ENCODE results near the gene RTTN. TPM values are rescaled to one million over a fixed set of nuclear protein-coding genes. Genes with fewer than 3 reads are reported as not detected.
A peak's percentile ranks its signal among the peaks of the same experiment; 100 is the strongest.
"Not testable (repeated sequence)": the region's sequence is repeated elsewhere in the genome, so short reads cannot be mapped to it uniquely, and the experiment has no call there.

Gene RTTN
- total RNA-seq, 2 donors from 2014 or later: 21.8 to 73.7 TPM

GRCh38 chr18:70121842-70122241 is 83.6 kb downstream of the RTTN start:
- DNase-seq (ENCODE audit: low spot score): no peak
- Mint-ChIP-seq H3K4me3 (no peak overlapping the region), H3K27ac (no peak overlapping the region), H3K9me3 (no peaks in the 10 kb centered on the region), H3K36me3 (peaks cover 18% of the 10 kb centered on the region), H3K27me3 (no peaks in the 10 kb centered on the region), H3K4me1 (ENCODE audit: low read depth in 2 of 2) (no peaks in the 10 kb centered on the region)
- no peak for ATAC-seq

- H3K27ac Mint-ChIP-seq: no peak overlapping the region
- DNase-seq (ENCODE audit: low spot score) (no peak), ATAC-seq (no peak)
- H3K9me3 Mint-ChIP-seq: no peaks in the 10 kb centered on the region
- no peak overlapping the region for H3K4me3 Mint-ChIP-seq
- peaks cover 3 to 6% of the 10 kb centered on the region in 2 donors for H3K4me1 Mint-ChIP-seq (ENCODE audit: low read depth in 2 of 2)
- peaks cover 27% of the 10 kb centered on the region for H3K36me3 Mint-ChIP-seq
- H3K27me3 Mint-ChIP-seq: no peaks in the 10 kb centered on the region
Measured at GRCh38 chr18:70116949-70117348, 88.5 kb downstream of the RTTN start.

- Mint-ChIP-seq H3K36me3 (peaks cover 29% of the 10 kb centered on the region), H3K4me1 (ENCODE audit: low read depth in 2 of 2) (peaks cover 3 to 6% of the 10 kb centered on the region in 2 donors), H3K27me3 (no peaks in the 10 kb centered on the region), H3K4me3 (no peak overlapping the region), H3K9me3 (no peaks in the 10 kb centered on the region), H3K27ac (no peak overlapping the region)
- no peak for DNase-seq (ENCODE audit: low spot score)
- no peak for ATAC-seq
Measured at GRCh38 chr18:70113511-70113910, 92.0 kb downstream of the RTTN start.

GRCh38 chr18:70110678-70111077 is 94.8 kb downstream of the RTTN start:
- Mint-ChIP-seq H3K4me1 (ENCODE audit: low read depth in 2 of 2) (peaks cover 3 to 6% of the 10 kb centered on the region in 2 donors), H3K4me3 (no peak overlapping the region), H3K27ac (no peak overlapping the region), H3K27me3 (no peaks in the 10 kb centered on the region), H3K36me3 (peaks cover 24% of the 10 kb centered on the region), H3K9me3 (no peaks in the 10 kb centered on the region)
- no peak for DNase-seq (ENCODE audit: low spot score)
- ATAC-seq: no peak

- Mint-ChIP-seq H3K4me1 (ENCODE audit: low read depth in 2 of 2) (no peaks in the 10 kb centered on the region), H3K27me3 (no peaks in the 10 kb centered on the region), H3K36me3 (peaks cover 24% of the 10 kb centered on the region), H3K9me3 (no peaks in the 10 kb centered on the region), H3K4me3 (no peak overlapping the region), H3K27ac (no peak overlapping the region)
- DNase-seq (ENCODE audit: low spot score) (no peak), ATAC-seq (no peak)
Measured at GRCh38 chr18:70107091-70107490, 98.4 kb downstream of the RTTN start.

- H3K4me3 Mint-ChIP-seq; H3K4me1 Mint-ChIP-seq (ENCODE audit: low read depth in 2 of 2); ATAC-seq; H3K9me3 Mint-ChIP-seq; H3K27me3 Mint-ChIP-seq; H3K27ac Mint-ChIP-seq; DNase-seq (ENCODE audit: low spot score): not testable (repeated sequence)
- peaks cover 40% of the 10 kb centered on the region for H3K36me3 Mint-ChIP-seq
Measured at GRCh38 chr18:70102854-70103253, 102.6 kb downstream of the RTTN start.

GRCh38 chr18:70089858-70090257 is 115.6 kb downstream of the RTTN start:
- no peak overlapping the region for H3K27ac Mint-ChIP-seq
- no peak for DNase-seq (ENCODE audit: low spot score)

GRCh38 chr18:70086085-70086484 is 119.4 kb downstream of the RTTN start:
- ATAC-seq (no peak), DNase-seq (ENCODE audit: low spot score) (no peak)
- peak overlapping the region in 1 of 2 donors; percentile 35 for H3K27ac Mint-ChIP-seq
- H3K9me3 Mint-ChIP-seq: no peaks in the 10 kb centered on the region
- H3K4me1 Mint-ChIP-seq (ENCODE audit: low read depth in 2 of 2): peaks cover 0 to 4% of the 10 kb centered on the region in 2 donors
- H3K27me3 Mint-ChIP-seq: no peaks in the 10 kb centered on the region
- H3K4me3 Mint-ChIP-seq: no peak overlapping the region
- no peaks in the 10 kb centered on the region for H3K36me3 Mint-ChIP-seq

More at GRCh38 chr18:70089858-70090257, 115.6 kb downstream of the RTTN start:
- Mint-ChIP-seq H3K27me3 (no peaks in the 10 kb centered on the region), H3K36me3 (no peaks in the 10 kb centered on the region), H3K4me1 (ENCODE audit: low read depth in 2 of 2) (peaks cover 0 to 4% of the 10 kb centered on the region in 2 donors), H3K9me3 (peaks cover 6% of the 10 kb centered on the region), H3K4me3 (no peak overlapping the region)
- ATAC-seq: no peak

- ATAC-seq (no peak), DNase-seq (ENCODE audit: low spot score) (no peak)
- peaks cover 0 to 4% of the 10 kb centered on the region in 2 donors for H3K4me1 Mint-ChIP-seq (ENCODE audit: low read depth in 2 of 2)
- peak overlapping the region in 1 of 2 donors; percentile 35 for H3K27ac Mint-ChIP-seq
- no peaks in the 10 kb centered on the region for H3K27me3 Mint-ChIP-seq
- peaks cover 4% of the 10 kb centered on the region for H3K36me3 Mint-ChIP-seq
- no peaks in the 10 kb centered on the region for H3K9me3 Mint-ChIP-seq
- H3K4me3 Mint-ChIP-seq: no peak overlapping the region
Measured at GRCh38 chr18:70085641-70086040, 119.8 kb downstream of the RTTN start.

- Mint-ChIP-seq H3K4me1 (ENCODE audit: low read depth in 2 of 2) (peaks cover 8% of the 10 kb centered on the region in 2 donors), H3K9me3 (no peaks in the 10 kb centered on the region), H3K4me3 (no peak overlapping the region), H3K36me3 (peaks cover 13% of the 10 kb centered on the region), H3K27ac (peak overlapping the region in 1 of 2 donors; percentile 33), H3K27me3 (no peaks in the 10 kb centered on the region)
- ATAC-seq (no peak), DNase-seq (ENCODE audit: low spot score) (no peak)
Measured at GRCh38 chr18:70082430-70082829, 123.1 kb downstream of the RTTN start.

- H3K36me3 Mint-ChIP-seq: peaks cover 13% of the 10 kb centered on the region
- no peak for ATAC-seq
Measured at GRCh38 chr18:70078106-70078505, 127.4 kb downstream of the RTTN start.

GRCh38 chr18:70075906-70076305 is 129.6 kb downstream of the RTTN start:
- ATAC-seq (no peak), DNase-seq (ENCODE audit: low spot score) (no peak)
- no peaks in the 10 kb centered on the region for H3K27me3 Mint-ChIP-seq
- no peaks in the 10 kb centered on the region for H3K9me3 Mint-ChIP-seq
- H3K4me1 Mint-ChIP-seq (ENCODE audit: low read depth in 2 of 2): peaks cover 6 to 8% of the 10 kb centered on the region in 2 donors
- H3K4me3 Mint-ChIP-seq: no peak overlapping the region
- H3K27ac Mint-ChIP-seq: no peak overlapping the region
- H3K36me3 Mint-ChIP-seq: peaks cover 12% of the 10 kb centered on the region

More at GRCh38 chr18:70078106-70078505, 127.4 kb downstream of the RTTN start:
- peaks cover 5 to 8% of the 10 kb centered on the region in 2 donors for H3K4me1 Mint-ChIP-seq (ENCODE audit: low read depth in 2 of 2)
- no peaks in the 10 kb centered on the region for H3K27me3 Mint-ChIP-seq
- no peak overlapping the region for H3K4me3 Mint-ChIP-seq
- DNase-seq (ENCODE audit: low spot score): no peak
- no peaks in the 10 kb centered on the region for H3K9me3 Mint-ChIP-seq
- no peak overlapping the region for H3K27ac Mint-ChIP-seq

- Mint-ChIP-seq H3K4me3 (no peak overlapping the region), H3K27ac (no peak overlapping the region), H3K27me3 (no peaks in the 10 kb centered on the region), H3K36me3 (peaks cover 4% of the 10 kb centered on the region), H3K4me1 (ENCODE audit: low read depth in 2 of 2) (peaks cover 13 to 22% of the 10 kb centered on the region in 2 donors), H3K9me3 (no peaks in the 10 kb centered on the region)
- ATAC-seq (no peak), DNase-seq (ENCODE audit: low spot score) (no peak)
Measured at GRCh38 chr18:70074116-70074515, 131.4 kb downstream of the RTTN start.

GRCh38 chr18:70073432-70073831 is 132.1 kb downstream of the RTTN start:
- peaks cover under 1% of the 10 kb centered on the region for H3K36me3 Mint-ChIP-seq
- no peak for ATAC-seq
- no peaks in the 10 kb centered on the region for H3K27me3 Mint-ChIP-seq
- no peak overlapping the region for H3K4me3 Mint-ChIP-seq
- no peak overlapping the region for H3K27ac Mint-ChIP-seq
- no peak for DNase-seq (ENCODE audit: low spot score)
- H3K4me1 Mint-ChIP-seq (ENCODE audit: low read depth in 2 of 2): peaks cover 20 to 26% of the 10 kb centered on the region in 2 donors
- H3K9me3 Mint-ChIP-seq: no peaks in the 10 kb centered on the region

GRCh38 chr18:70072678-70073077 is 132.8 kb downstream of the RTTN start:
- ATAC-seq (no peak), DNase-seq (ENCODE audit: low spot score) (no peak)
- Mint-ChIP-seq H3K4me1 (ENCODE audit: low read depth in 2 of 2) (peaks cover 16 to 22% of the 10 kb centered on the region in 2 donors), H3K36me3 (no peaks in the 10 kb centered on the region), H3K27ac (no peak overlapping the region), H3K9me3 (no peaks in the 10 kb centered on the region), H3K27me3 (no peaks in the 10 kb centered on the region), H3K4me3 (no peak overlapping the region)

Measured in natural killer cell treated with Interleukin-12 subunit alpha and Interleukin-12 subunit beta and Interleukin-15 and Interleukin-18, amount 100 ng/mL, for 72 hours (primary cell).